Loucy (cell line): ENCODE measurements around the gene SEC14L1.

ENCODE experiments used
- H2AFZ ChIP-seq: fragments of 200-600 bp; sonication (generic); 2 replicates; pipeline ENCODE4 v1.6.0; 2016; ENCODE audit warnings: antibody characterized with exemption, mild to moderate bottlenecking, low read length, moderate library complexity
- H3F3A ChIP-seq: fragments of 200-600 bp; 2 replicates; pipeline ENCODE4 v1.6.0; 2016; ENCODE audit warnings: antibody characterized with exemption, low read depth, mild to moderate bottlenecking
- H3K27me3 ChIP-seq: fragments of 200-600 bp; sonication (generic); 2 replicates; pipeline ENCODE4 v1.6.1; 2014; ENCODE audit warnings: low read length, mild to moderate bottlenecking; ENCODE audit not compliant: insufficient read depth, poor library complexity, severe bottlenecking
- H3K36me3 ChIP-seq: fragments of 200-600 bp; sonication (generic); 2 replicates; pipeline ENCODE4 v1.6.1; 2016; ENCODE audit warnings: low read length; ENCODE audit not compliant: insufficient read depth
- H3K4me1 ChIP-seq: fragments of 200-600 bp; sonication (generic); 2 replicates; pipeline ENCODE4 v1.5.1; 2014; ENCODE audit warnings: low read length, mild to moderate bottlenecking; ENCODE audit not compliant: insufficient read depth, poor library complexity, severe bottlenecking
- H3K4me2 ChIP-seq: fragments of 200-600 bp; sonication (generic); 2 replicates; pipeline ENCODE4 v1.6.0; 2014; ENCODE audit warnings: antibody characterized with exemption, low read length, low read depth, mild to moderate bottlenecking; ENCODE audit not compliant: poor library complexity, severe bottlenecking
- H3K4me3 ChIP-seq: fragments of 200-600 bp; sonication (generic); 2 replicates; pipeline ENCODE4 v1.5.1; 2014; ENCODE audit warnings: low read length, mild to moderate bottlenecking, mixed read lengths; ENCODE audit not compliant: poor library complexity, severe bottlenecking
- H3K79me2 ChIP-seq: fragments of 200-600 bp; sonication (generic); 2 replicates; pipeline ENCODE4 v1.6.1; 2014; ENCODE audit warnings: low read length; ENCODE audit not compliant: insufficient read depth
- H3K9ac ChIP-seq: fragments of 200-600 bp; sonication (generic); 2 replicates; pipeline ENCODE4 v1.6.0; 2014; ENCODE audit warnings: mild to moderate bottlenecking, low read depth, low read length, moderate library complexity; ENCODE audit not compliant: poor library complexity, severe bottlenecking
- H3K9me2 ChIP-seq: fragments of 200-600 bp; sonication (generic); replicated peaks from 2 replicates; pipeline ENCODE4 v1.6.1; 2016; ENCODE audit warnings: low read depth, low read length, mixed read lengths
- H3K9me3 ChIP-seq: fragments of 200-600 bp; sonication (generic); 2 replicates; pipeline ENCODE4 v1.6.1; 2014; ENCODE audit warnings: mild to moderate bottlenecking, antibody characterized with exemption, low read length, low read depth; ENCODE audit not compliant: insufficient read depth
- H4K20me1 ChIP-seq: fragments of 200-600 bp; sonication (generic); 2 replicates; pipeline ENCODE4 v1.6.0; 2014; ENCODE audit warnings: antibody characterized with exemption, low read length, mild to moderate bottlenecking; ENCODE audit not compliant: insufficient read depth, poor library complexity, severe bottlenecking
- CTCF ChIP-seq: fragments of 200-600 bp; sonication (generic); conservative IDR thresholded peaks from 2 replicates; pipeline ENCODE4 v1.5.1; 2014; ENCODE audit warnings: mild to moderate bottlenecking, antibody characterized with exemption, low read length
- EZH2phosphoT487 ChIP-seq: fragments of 200-600 bp; IDR thresholded peaks from 2 replicates; pipeline ENCODE4 v1.6.1; 2018; ENCODE audit warnings: antibody characterized with exemption, mild to moderate bottlenecking, moderate library complexity, borderline replicate concordance

The SEC14L1 gene

GRCh38 chr17:77164483-77165091 is 23.8 kb downstream of the SEC14L1 start:
- H3K9me3 ChIP-seq = peaks cover 18% of the 10 kb centered on the region; the same call in 1 of the 2 replicates
- H2AFZ ChIP-seq = no peak overlapping the region
- no peak for TF ChIP-seq CTCF
- TF ChIP-seq EZH2phosphoT487 = no peak
- H3K79me2 ChIP-seq = peaks cover 90% of the 10 kb centered on the region
- no peak overlapping the region for H3K4me2 ChIP-seq
- H4K20me1 ChIP-seq = no peaks in the 10 kb centered on the region
- no peak overlapping the region for H3K4me3 ChIP-seq
- H3K27me3 ChIP-seq = no peaks in the 10 kb centered on the region
- no peaks in the 10 kb centered on the region for H3K9me2 ChIP-seq
- no peaks in the 10 kb centered on the region for H3F3A ChIP-seq
- peaks cover under 1% of the 10 kb centered on the region; the same call in 1 of the 2 replicates for H3K36me3 ChIP-seq
- peaks cover 5% of the 10 kb centered on the region for H3K4me1 ChIP-seq
- no peak overlapping the region for H3K9ac ChIP-seq

DNA sequence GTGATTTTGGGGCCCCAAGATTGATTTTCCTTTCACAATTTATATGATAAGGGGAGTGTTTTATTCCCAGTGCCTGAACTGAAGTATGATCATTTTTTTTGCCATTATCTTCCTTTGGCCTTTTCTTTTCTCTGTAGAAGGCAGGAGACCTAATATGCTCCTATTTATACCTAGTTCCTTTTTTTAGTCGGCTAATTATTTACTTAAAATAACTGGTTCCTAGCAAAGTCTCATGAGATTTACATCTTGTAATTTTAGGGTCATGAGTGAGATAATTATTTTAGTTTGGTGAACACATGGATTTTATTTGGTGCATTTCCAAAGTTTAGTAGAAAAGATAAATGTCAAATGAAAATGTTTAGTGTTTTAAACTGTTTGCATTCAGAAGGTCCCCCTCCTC is 24.8 kb downstream of the SEC14L1 start:
- no peaks in the 10 kb centered on the region for H4K20me1 ChIP-seq
- peaks cover 18% of the 10 kb centered on the region; the same call in 1 of the 2 replicates for H3K9me3 ChIP-seq
- peaks cover 91% of the 10 kb centered on the region for H3K79me2 ChIP-seq
- no peak overlapping the region for H3K9ac ChIP-seq
- no peak overlapping the region for H3K4me3 ChIP-seq
- peaks cover 5% of the 10 kb centered on the region for H3K4me1 ChIP-seq
- H2AFZ ChIP-seq = no peak overlapping the region
- H3K36me3 ChIP-seq = no peaks in the 10 kb centered on the region; the same call in 1 of the 2 replicates
- H3K27me3 ChIP-seq = no peaks in the 10 kb centered on the region
- TF ChIP-seq CTCF (no peak), EZH2phosphoT487 (no peak)
- no peak overlapping the region for H3K4me2 ChIP-seq
- H3F3A ChIP-seq = no peaks in the 10 kb centered on the region
- H3K9me2 ChIP-seq = no peaks in the 10 kb centered on the region

GRCh38 chr17:77167472-77168306 is 26.9 kb downstream of the SEC14L1 start:
- Histone ChIP-seq H4K20me1 (no peaks in the 10 kb centered on the region), H3K4me3 (no peak overlapping the region), H3K9me2 (no peaks in the 10 kb centered on the region), H2AFZ (no peak overlapping the region), H3K4me2 (no peak overlapping the region), H3K36me3 (no peaks in the 10 kb centered on the region; the same call in 1 of the 2 replicates), H3K27me3 (no peaks in the 10 kb centered on the region), H3K4me1 (peaks cover 5% of the 10 kb centered on the region), H3F3A (no peaks in the 10 kb centered on the region), H3K79me2 (peaks cover 84% of the 10 kb centered on the region), H3K9me3 (peaks cover 18% of the 10 kb centered on the region; the same call in 1 of the 2 replicates), H3K9ac (no peak overlapping the region)
- TF ChIP-seq CTCF (no peak), EZH2phosphoT487 (no peak)
